DND-41 (cell line): ENCODE data around the gene SNTB2.
A peak's percentile ranks its signal among the peaks of the same experiment; 100 is the strongest.

Experiments
- CTCF ChIP-seq: IDR thresholded peaks from 2 replicates; pipeline ENCODE4 v1.5.1; 2012; ENCODE audit warnings: borderline replicate concordance, low read length, moderate library complexity, mild to moderate bottlenecking; ENCODE audit not compliant: poor library complexity, severe bottlenecking; ENCODE audit errors: extremely low read depth
- EZH2 ChIP-seq: IDR thresholded peaks from 3 replicates; pipeline ENCODE4 v1.6.1; 2012; ENCODE audit warnings: borderline replicate concordance, low read depth, mild to moderate bottlenecking, moderate library complexity, low read length, inconsistent platforms; ENCODE audit not compliant: severe bottlenecking

GRCh38 chr16:69330286-69331109 is 143.5 kb downstream of the SNTB2 start, which contains the start of gene PDF:
- TF ChIP-seq CTCF = peak; percentile 1
- no peak for TF ChIP-seq EZH2
